ENCODE data around the gene LSP1. TPM values are rescaled to one million over a fixed set of nuclear protein-coding genes. Genes with fewer than 3 reads are reported as not detected.

The LSP1 gene
- total and polyA plus RNA-seq, 2 of the 8 experiments (the other 6 are each of a cell fraction or from before 2014, with no cell fraction given) = 0.03 TPM; not detected in 1

DNA sequence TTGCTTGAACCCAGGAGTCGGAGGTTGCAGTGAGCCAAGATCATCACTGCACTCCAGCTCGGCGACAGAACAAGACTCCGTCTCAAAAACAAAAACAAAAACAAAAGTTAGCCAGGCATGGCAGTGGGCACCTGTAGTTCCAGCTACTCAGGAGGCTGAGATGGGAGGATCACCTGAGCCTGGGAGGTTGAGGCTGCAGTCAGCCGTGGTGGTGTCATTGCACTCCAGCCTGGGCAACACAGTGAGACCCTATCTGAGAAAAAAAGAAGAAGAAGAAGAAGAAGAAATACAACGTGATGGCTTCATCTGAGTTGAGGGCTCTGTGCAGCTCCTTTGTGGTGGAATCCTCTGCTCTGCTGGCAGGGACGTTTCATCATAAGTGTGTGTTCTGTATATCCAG, 56.6 kb downstream of the LSP1 start:
- Histone ChIP-seq H2BK15ac (ENCODE audit: low read length) (no peak overlapping the region), H3K9ac (replicated peaks in 1 of 4; ENCODE audit: extremely low read depth in 1 of 4, low read depth in 3 of 4, low read length in 3 of 4) (no peak overlapping the region), H3K4ac (replicated peaks; ENCODE audit: insufficient read length, low read depth, low read length) (no peak overlapping the region), H2AFZ (ENCODE audit: low read length) (no peak overlapping the region), H2BK120ac (replicated peaks; ENCODE audit: low read depth, low read length) (no peak overlapping the region), H2BK12ac (ENCODE audit: low read depth, low read length) (peak overlapping the region; percentile 68; the same call in 1 of the 2 replicates), H4K8ac (ENCODE audit: extremely low read depth, insufficient read depth, low read length) (no peak overlapping the region), H3K27ac (ENCODE audit: low read depth, low read length) (no peak overlapping the region), H4K5ac (ENCODE audit: insufficient read length, low read depth, low read length) (no peak overlapping the region), H3K9me3 (ENCODE audit: insufficient read depth in 2 of 2, low read depth in 1 of 2, low read length in 1 of 2) (no peaks in the 10 kb centered on the region), H4K20me1 (replicated peaks in 1 of 2; ENCODE audit: control insufficient read depth in 1 of 2, insufficient read depth in 2 of 2, low read length in 2 of 2) (no peaks in the 10 kb centered on the region), H2BK5ac (ENCODE audit: low read depth, low read length) (no peak overlapping the region), H3K23ac (ENCODE audit: insufficient read length) (no peak overlapping the region), H3K36me3 (ENCODE audit: control insufficient read depth in 2 of 4, insufficient read depth in 4 of 4, low read length in 3 of 4) (no peaks in the 10 kb centered on the region), H3K23me2 (ENCODE audit: low read depth, low read length) (no peaks in the 10 kb centered on the region), H3K18ac (ENCODE audit: extremely low read depth, low read length) (no peak overlapping the region; the same call in 1 of the 2 replicates), H3K27me3 (replicated peaks in 1 of 4; ENCODE audit: control insufficient read depth in 3 of 4, extremely low read depth in 1 of 4, insufficient read depth in 3 of 4, low read length in 3 of 4) (peaks cover 0 to 3% (median 2%) of the 10 kb centered on the region in 4 experiments; a peak in 1 of 7 replicates), H3K14ac (ENCODE audit: insufficient read length) (no peak overlapping the region), H4K91ac (replicated peaks; ENCODE audit: insufficient read length, low read length) (no peak overlapping the region), H3K4me1 (replicated peaks in 1 of 4; ENCODE audit: control insufficient read depth in 3 of 4, insufficient read depth in 4 of 4, low read length in 3 of 4) (peaks cover 2 to 10% (median 6%) of the 10 kb centered on the region in 4 experiments; a peak in 6 of 7 replicates), H3K79me2 (ENCODE audit: control insufficient read depth in 1 of 2, insufficient read depth in 2 of 2, low read length in 2 of 2) (no peaks in the 10 kb centered on the region), H3K4me2 (ENCODE audit: insufficient read depth in 1 of 2, low read depth in 2 of 2, low read length in 2 of 2) (no peak overlapping the region), H3K79me1 (ENCODE audit: low read depth, low read length) (no peaks in the 10 kb centered on the region), H3K56ac (replicated peaks; ENCODE audit: insufficient read length, low read depth, low read length) (no peak overlapping the region), H2AK5ac (ENCODE audit: low read depth, low read length) (no peak overlapping the region), H2BK20ac (ENCODE audit: low read length) (peak overlapping the region; percentile 61; the same call in 1 of the 2 replicates), H3K4me3 (ENCODE audit: extremely low read depth in 1 of 4, insufficient read depth in 2 of 4, low read depth in 3 of 4, low read length in 4 of 4) (no peak overlapping the region)
- DNase-seq (ENCODE audit: low read depth in 1 of 2, low spot score in 2 of 2) (no peak), FAIRE-seq (no peak)
- TF ChIP-seq POLR2A (IDR thresholded peaks at IDR 0.05; ENCODE audit: control extremely low read depth in 1 of 2, low read depth in 2 of 2, low read length in 2 of 2) (no peak), NRF1 (IDR thresholded peaks at IDR 0.05; ENCODE audit: low read depth, low read length) (no peak), TEAD4 (IDR thresholded peaks at IDR 0.05; ENCODE audit: low read depth, low read length) (no peak), SP1 (IDR thresholded peaks at IDR 0.05; ENCODE audit: low read depth, low read length) (no peak), KDM4A (IDR thresholded peaks at IDR 0.05; ENCODE audit: low read depth, low read length, severe bottlenecking) (no peak), RBBP5 (IDR thresholded peaks at IDR 0.05; ENCODE audit: borderline replicate concordance, low read depth, low read length) (no peak), EP300 (IDR thresholded peaks at IDR 0.05; ENCODE audit: borderline replicate concordance in 1 of 2, low read depth in 2 of 2, low read length in 2 of 2) (no peak), TAF7 (optimal IDR thresholded peaks at IDR 0.05; ENCODE audit: borderline replicate concordance, low read depth, low read length) (no peak), CBX5 (IDR thresholded peaks at IDR 0.05; ENCODE audit: low read depth, low read length) (no peak), SRF (IDR thresholded peaks at IDR 0.05; ENCODE audit: low read depth, low read length) (no peak), HDAC6 (IDR thresholded peaks at IDR 0.05; ENCODE audit: low read depth, low read length) (no peak), BCL11A (IDR thresholded peaks at IDR 0.05; ENCODE audit: low read depth in 2 of 2, low read length in 2 of 2) (no peak), CHD2 (IDR thresholded peaks at IDR 0.05; ENCODE audit: low read length) (no peak)
- TF ChIP-seq, protein P1, sequence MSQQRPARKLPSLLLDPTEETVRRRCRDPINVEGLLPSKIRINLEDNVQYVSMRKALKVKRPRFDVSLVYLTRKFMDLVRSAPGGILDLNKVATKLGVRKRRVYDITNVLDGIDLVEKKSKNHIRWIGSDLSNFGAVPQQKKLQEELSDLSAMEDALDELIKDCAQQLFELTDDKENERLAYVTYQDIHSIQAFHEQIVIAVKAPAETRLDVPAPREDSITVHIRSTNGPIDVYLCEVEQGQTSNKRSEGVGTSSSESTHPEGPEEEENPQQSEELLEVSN (IDR thresholded peaks at IDR 0.05) = no peak
- ChIA-PET POLR2A (ENCODE audit: partially characterized antibody) (no interaction called here), CTCF (ENCODE audit: partially characterized antibody) (interaction anchor here (0.6 to 4.1 kb wide), 5 partner anchors 33 to 531 kb away, joined by 3 to 28 read pairs (median 3); no protein-coding TSS in a partner anchor)
- 92% methylated on average over 7 of the region's 7 CpGs; no CpG with 5 or more reads in 1 of the 2 experiments for WGBS, 2 experiments (ENCODE audit: extremely low coverage in 1 of 2, insufficient coverage in 1 of 2, insufficient read length in 1 of 2, insufficient replicate concordance in 2 of 2, low coverage in 1 of 2, low lambda C conversion rate in 2 of 2, missing lambda C conversion rate in 1 of 2)

All from H1 (cell line).